Ammon's horn (tissue), 1 donor: Measurements from ENCODE around the gene DIP2C.
A peak's percentile ranks its signal among the peaks of the same experiment; 100 is the strongest.
"Not testable (repeated sequence)": the region's sequence is repeated elsewhere in the genome, so short reads cannot be mapped to it uniquely, and the experiment has no call there.

Experiments
- DNase-seq: peaks from one replicate; pipeline ENCODE4 v3.0.0-alpha.2; 2016; ENCODE audit warnings: low spot score

DIP2C gene

GRCh38 chr10:657816-658350 lies 31.6 kb downstream of the DIP2C start:
- DNase-seq: not testable (repeated sequence)

GRCh38 chr10:656883-657282 lies 32.6 kb downstream of the DIP2C start:
- no peak for DNase-seq

GRCh38 chr10:655184-655583 lies 34.3 kb downstream of the DIP2C start:
- DNase-seq: peak; percentile 79

GRCh38 chr10:654647-654996 lies 34.8 kb downstream of the DIP2C start:
- DNase-seq: no peak

GRCh38 chr10:653991-654646 lies 35.3 kb downstream of the DIP2C start:
- DNase-seq: no peak

GRCh38 chr10:652832-653459 lies 36.5 kb downstream of the DIP2C start:
- not testable (repeated sequence) for DNase-seq

GRCh38 chr10:652233-652632 lies 37.2 kb downstream of the DIP2C start:
- no peak for DNase-seq

GRCh38 chr10:651692-652091 lies 37.8 kb downstream of the DIP2C start:
- no peak for DNase-seq

- no peak for DNase-seq
These were observed 38.4 kb downstream of the DIP2C start for GRCh38 chr10:650886-651615.

GRCh38 chr10:650441-650851 lies 39.0 kb downstream of the DIP2C start:
- DNase-seq: no peak

GRCh38 chr10:649798-650440 lies 39.5 kb downstream of the DIP2C start:
- no peak for DNase-seq

GRCh38 chr10:649445-649797 lies 40.0 kb downstream of the DIP2C start:
- DNase-seq: no peak

- not testable (repeated sequence) for DNase-seq
These were observed 42.4 kb downstream of the DIP2C start for GRCh38 chr10:647019-647418.

GRCh38 chr10:646118-646524 lies 43.3 kb downstream of the DIP2C start:
- no peak for DNase-seq

- no peak for DNase-seq
These were observed 44.5 kb downstream of the DIP2C start for GRCh38 chr10:644943-645334.

GRCh38 chr10:644076-644942 lies 45.2 kb downstream of the DIP2C start:
- no peak for DNase-seq

GRCh38 chr10:642186-642890 lies 47.1 kb downstream of the DIP2C start:
- no peak for DNase-seq

- no peak for DNase-seq
These were observed 48.1 kb downstream of the DIP2C start for GRCh38 chr10:641149-642010.

- no peak for DNase-seq
These were observed 48.8 kb downstream of the DIP2C start for GRCh38 chr10:640673-641045.
